Neural cell (in vitro differentiated cells): ENCODE results near the gene TAB3.

Source experiments
- EP300 ChIP-seq: fragments of 450-650 bp; conservative IDR thresholded peaks from 2 replicates; pipeline ENCODE4 v1.6.1; 2014; ENCODE audit warnings: antibody characterized with exemption, mild to moderate bottlenecking, moderate library complexity; ENCODE audit not compliant: poor library complexity, severe bottlenecking
- EZH2 ChIP-seq: fragments of 200-600, 300-800 bp; shearing (Covaris generic), sonication (generic); IDR thresholded peaks from 2 replicates; pipeline ENCODE4 v1.6.1; 2014; ENCODE audit warnings: antibody characterized with exemption, low read length, borderline replicate concordance, mild to moderate bottlenecking; ENCODE audit not compliant: insufficient read depth, poor library complexity, severe bottlenecking
- POLR2AphosphoS5 ChIP-seq: IDR thresholded peaks from 2 replicates; pipeline ENCODE4 v1.6.1; 2012
- RAD21 ChIP-seq: fragments of 450-650 bp; conservative IDR thresholded peaks from 2 replicates; pipeline ENCODE4 v1.6.1; 2014; ENCODE audit warnings: antibody characterized with exemption, mild to moderate bottlenecking, moderate library complexity
- SMC3 ChIP-seq: fragments of 450-650 bp; conservative IDR thresholded peaks from 2 replicates; pipeline ENCODE4 v1.6.1; 2014; ENCODE audit warnings: antibody characterized with exemption, mild to moderate bottlenecking, moderate library complexity; ENCODE audit not compliant: poor library complexity
- TF ChIP-seq, protein P1 (sequence below): fragments of 450-650 bp; IDR thresholded peaks from 2 replicates; pipeline ENCODE4 v1.5.1; 2014; ENCODE audit warnings: antibody characterized with exemption, mild to moderate bottlenecking, moderate library complexity; ENCODE audit not compliant: poor library complexity, severe bottlenecking
- TF ChIP-seq, protein P2 (sequence below): IDR thresholded peaks from 2 replicates; pipeline ENCODE4 v1.6.1; 2012; ENCODE audit warnings: borderline replicate concordance

DNA sequence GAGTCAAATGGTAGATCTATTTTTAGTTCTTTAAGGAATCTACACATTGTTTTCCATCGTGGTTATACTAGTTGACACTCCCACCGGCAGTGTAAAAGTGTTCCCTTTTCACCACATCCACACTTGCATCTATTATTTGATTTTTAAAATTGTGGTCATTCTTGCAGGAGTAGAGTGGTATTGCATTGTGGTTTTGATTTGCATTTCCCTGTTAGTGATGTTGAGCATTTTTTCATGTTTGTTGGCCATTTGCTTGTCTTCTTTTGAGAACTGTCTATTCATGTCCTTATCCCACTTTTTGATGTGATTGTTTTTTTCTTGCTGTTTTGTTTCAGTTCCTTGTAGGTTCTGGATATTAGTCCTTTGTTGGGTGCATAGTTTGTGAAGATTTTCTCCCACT is 70.0 kb downstream of the TAB3 start:
- TF ChIP-seq, protein P1, sequence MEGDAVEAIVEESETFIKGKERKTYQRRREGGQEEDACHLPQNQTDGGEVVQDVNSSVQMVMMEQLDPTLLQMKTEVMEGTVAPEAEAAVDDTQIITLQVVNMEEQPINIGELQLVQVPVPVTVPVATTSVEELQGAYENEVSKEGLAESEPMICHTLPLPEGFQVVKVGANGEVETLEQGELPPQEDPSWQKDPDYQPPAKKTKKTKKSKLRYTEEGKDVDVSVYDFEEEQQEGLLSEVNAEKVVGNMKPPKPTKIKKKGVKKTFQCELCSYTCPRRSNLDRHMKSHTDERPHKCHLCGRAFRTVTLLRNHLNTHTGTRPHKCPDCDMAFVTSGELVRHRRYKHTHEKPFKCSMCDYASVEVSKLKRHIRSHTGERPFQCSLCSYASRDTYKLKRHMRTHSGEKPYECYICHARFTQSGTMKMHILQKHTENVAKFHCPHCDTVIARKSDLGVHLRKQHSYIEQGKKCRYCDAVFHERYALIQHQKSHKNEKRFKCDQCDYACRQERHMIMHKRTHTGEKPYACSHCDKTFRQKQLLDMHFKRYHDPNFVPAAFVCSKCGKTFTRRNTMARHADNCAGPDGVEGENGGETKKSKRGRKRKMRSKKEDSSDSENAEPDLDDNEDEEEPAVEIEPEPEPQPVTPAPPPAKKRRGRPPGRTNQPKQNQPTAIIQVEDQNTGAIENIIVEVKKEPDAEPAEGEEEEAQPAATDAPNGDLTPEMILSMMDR: no peak
- TF ChIP-seq SMC3 (no peak), POLR2AphosphoS5 (no peak), EP300 (no peak), RAD21 (no peak), EZH2 (no peak)
- TF ChIP-seq, protein P2, sequence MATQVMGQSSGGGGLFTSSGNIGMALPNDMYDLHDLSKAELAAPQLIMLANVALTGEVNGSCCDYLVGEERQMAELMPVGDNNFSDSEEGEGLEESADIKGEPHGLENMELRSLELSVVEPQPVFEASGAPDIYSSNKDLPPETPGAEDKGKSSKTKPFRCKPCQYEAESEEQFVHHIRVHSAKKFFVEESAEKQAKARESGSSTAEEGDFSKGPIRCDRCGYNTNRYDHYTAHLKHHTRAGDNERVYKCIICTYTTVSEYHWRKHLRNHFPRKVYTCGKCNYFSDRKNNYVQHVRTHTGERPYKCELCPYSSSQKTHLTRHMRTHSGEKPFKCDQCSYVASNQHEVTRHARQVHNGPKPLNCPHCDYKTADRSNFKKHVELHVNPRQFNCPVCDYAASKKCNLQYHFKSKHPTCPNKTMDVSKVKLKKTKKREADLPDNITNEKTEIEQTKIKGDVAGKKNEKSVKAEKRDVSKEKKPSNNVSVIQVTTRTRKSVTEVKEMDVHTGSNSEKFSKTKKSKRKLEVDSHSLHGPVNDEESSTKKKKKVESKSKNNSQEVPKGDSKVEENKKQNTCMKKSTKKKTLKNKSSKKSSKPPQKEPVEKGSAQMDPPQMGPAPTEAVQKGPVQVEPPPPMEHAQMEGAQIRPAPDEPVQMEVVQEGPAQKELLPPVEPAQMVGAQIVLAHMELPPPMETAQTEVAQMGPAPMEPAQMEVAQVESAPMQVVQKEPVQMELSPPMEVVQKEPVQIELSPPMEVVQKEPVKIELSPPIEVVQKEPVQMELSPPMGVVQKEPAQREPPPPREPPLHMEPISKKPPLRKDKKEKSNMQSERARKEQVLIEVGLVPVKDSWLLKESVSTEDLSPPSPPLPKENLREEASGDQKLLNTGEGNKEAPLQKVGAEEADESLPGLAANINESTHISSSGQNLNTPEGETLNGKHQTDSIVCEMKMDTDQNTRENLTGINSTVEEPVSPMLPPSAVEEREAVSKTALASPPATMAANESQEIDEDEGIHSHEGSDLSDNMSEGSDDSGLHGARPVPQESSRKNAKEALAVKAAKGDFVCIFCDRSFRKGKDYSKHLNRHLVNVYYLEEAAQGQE: no peak
